Measurements from ENCODE around the gene OR1M1. TPM values are rescaled to one million over a fixed set of nuclear protein-coding genes. Genes with fewer than 3 reads are reported as not detected.
A peak's percentile ranks its signal among the peaks of the same experiment; 100 is the strongest.
"Not testable (repeated sequence)": the region's sequence is repeated elsewhere in the genome, so short reads cannot be mapped to it uniquely, and the experiment has no call there.

Gene OR1M1
- total and polyA plus RNA-seq, 8 donors = not detected

DNA sequence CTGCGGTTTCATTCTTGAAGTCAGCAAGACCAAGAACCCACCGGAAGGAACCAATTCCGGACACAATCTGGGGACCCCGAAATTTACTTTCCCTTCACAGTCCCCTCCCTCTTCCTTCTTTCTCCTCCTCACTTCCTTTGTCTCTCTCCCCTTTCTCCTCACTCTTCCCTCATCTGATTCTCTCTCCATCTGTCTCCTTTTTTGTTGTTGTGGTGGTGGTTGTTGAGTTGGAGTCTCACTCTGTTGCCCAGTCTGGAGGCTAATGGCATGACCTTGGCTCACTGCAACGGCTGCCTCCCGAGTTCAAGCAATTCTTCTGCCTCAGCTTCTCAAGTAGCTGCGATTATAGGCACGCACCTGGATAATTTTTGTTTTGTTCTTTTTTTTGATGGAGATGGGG, 32.7 kb upstream of the OR1M1 start:
- no peak for ATAC-seq
- Histone ChIP-seq H3K9me3 (no peaks in the 10 kb centered on the region), H3K27me3 (peaks cover 0 to 3% (median 0%) of the 10 kb centered on the region in 4 donors), H3K4me1 (no peaks in the 10 kb centered on the region), H3K27ac (peak overlapping the region in 1 of 4 donors; percentile 80), H3K36me3 (no peaks in the 10 kb centered on the region), H3K4me3 (no peak overlapping the region)
- TF ChIP-seq, protein P1, sequence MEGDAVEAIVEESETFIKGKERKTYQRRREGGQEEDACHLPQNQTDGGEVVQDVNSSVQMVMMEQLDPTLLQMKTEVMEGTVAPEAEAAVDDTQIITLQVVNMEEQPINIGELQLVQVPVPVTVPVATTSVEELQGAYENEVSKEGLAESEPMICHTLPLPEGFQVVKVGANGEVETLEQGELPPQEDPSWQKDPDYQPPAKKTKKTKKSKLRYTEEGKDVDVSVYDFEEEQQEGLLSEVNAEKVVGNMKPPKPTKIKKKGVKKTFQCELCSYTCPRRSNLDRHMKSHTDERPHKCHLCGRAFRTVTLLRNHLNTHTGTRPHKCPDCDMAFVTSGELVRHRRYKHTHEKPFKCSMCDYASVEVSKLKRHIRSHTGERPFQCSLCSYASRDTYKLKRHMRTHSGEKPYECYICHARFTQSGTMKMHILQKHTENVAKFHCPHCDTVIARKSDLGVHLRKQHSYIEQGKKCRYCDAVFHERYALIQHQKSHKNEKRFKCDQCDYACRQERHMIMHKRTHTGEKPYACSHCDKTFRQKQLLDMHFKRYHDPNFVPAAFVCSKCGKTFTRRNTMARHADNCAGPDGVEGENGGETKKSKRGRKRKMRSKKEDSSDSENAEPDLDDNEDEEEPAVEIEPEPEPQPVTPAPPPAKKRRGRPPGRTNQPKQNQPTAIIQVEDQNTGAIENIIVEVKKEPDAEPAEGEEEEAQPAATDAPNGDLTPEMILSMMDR (IDR thresholded peaks at IDR 0.05) = no peak
- intact Hi-C loops (cut with DNase I) = no loop called here
- no peak for FAIRE-seq
- WGBS, 2 donors = 60 to 72% methylated on average over 8 of the region's 8 CpGs
- no peak for DNase-seq

- intact Hi-C loops (cut with DNase I) = no loop called here
- DNase-seq (no peak), FAIRE-seq (no peak), ATAC-seq (peak in 2 of 4 donors; percentile 35 to 44)
- Histone ChIP-seq H3K27ac (peak overlapping the region in 3 of 4 donors; percentile 33 to 80 (median 73)), H3K4me1 (no peaks in the 10 kb centered on the region), H3K36me3 (no peaks in the 10 kb centered on the region), H3K27me3 (peaks cover 0 to 3% (median 0%) of the 10 kb centered on the region in 4 donors), H3K9me3 (no peaks in the 10 kb centered on the region), H3K4me3 (no peak overlapping the region)
- 32 to 35% methylated on average over 8 of the region's 8 CpGs for WGBS, 2 donors
- TF ChIP-seq, protein P1 (IDR thresholded peaks at IDR 0.05) = no peak
Measured at GRCh38 chr19:9054765-9055164, 32.1 kb upstream of the OR1M1 start.

DNA sequence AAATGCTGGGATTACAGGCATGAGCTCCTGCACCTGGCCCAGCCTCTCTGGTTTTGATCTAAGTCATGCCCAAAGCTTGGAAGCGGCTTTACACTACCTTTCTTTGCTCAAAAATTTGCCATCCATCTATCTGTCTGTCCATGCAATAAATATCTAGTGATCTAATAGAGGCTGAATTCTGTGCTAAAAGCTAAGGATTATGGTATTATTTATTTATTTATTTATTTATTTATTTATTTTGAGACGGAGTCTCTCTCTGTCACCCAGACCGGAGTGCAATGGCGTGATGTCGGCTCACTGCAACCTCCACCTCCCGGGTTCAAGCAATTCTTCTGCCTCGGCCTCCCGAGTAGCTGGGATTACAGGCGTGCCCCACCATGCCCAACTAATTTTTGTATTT, 30.7 kb upstream of the OR1M1 start:
- ATAC-seq; FAIRE-seq; DNase-seq; H3K4me3 ChIP-seq; intact Hi-C loops (cut with DNase I); H3K36me3 ChIP-seq; H3K27me3 ChIP-seq; H3K4me1 ChIP-seq; H3K9me3 ChIP-seq: not testable (repeated sequence)
- H3K27ac ChIP-seq = peak overlapping the region in 2 of 4 donors; percentile 73 to 80
- 78 to 89% methylated on average over 9 of the region's 9 CpGs for WGBS, 2 donors

- FAIRE-seq (no peak), DNase-seq (no peak), ATAC-seq (no peak)
- H3K4me3 ChIP-seq = no peak overlapping the region
- H3K27ac ChIP-seq = peak overlapping the region in 1 of 4 donors; percentile 77
- 70 to 71% methylated on average over 4 of the region's 4 CpGs for WGBS, 2 donors
- no peaks in the 10 kb centered on the region for H3K4me1 ChIP-seq
- intact Hi-C loops (cut with DNase I) = no loop called here
- no peaks in the 10 kb centered on the region for H3K36me3 ChIP-seq
- TF ChIP-seq, protein P1 (IDR thresholded peaks at IDR 0.05) = no peak
- H3K27me3 ChIP-seq = peaks cover 0 to 3% (median 0%) of the 10 kb centered on the region in 4 donors
- no peaks in the 10 kb centered on the region for H3K9me3 ChIP-seq
Measured at GRCh38 chr19:9057505-9058258, 29.2 kb upstream of the OR1M1 start.

DNA sequence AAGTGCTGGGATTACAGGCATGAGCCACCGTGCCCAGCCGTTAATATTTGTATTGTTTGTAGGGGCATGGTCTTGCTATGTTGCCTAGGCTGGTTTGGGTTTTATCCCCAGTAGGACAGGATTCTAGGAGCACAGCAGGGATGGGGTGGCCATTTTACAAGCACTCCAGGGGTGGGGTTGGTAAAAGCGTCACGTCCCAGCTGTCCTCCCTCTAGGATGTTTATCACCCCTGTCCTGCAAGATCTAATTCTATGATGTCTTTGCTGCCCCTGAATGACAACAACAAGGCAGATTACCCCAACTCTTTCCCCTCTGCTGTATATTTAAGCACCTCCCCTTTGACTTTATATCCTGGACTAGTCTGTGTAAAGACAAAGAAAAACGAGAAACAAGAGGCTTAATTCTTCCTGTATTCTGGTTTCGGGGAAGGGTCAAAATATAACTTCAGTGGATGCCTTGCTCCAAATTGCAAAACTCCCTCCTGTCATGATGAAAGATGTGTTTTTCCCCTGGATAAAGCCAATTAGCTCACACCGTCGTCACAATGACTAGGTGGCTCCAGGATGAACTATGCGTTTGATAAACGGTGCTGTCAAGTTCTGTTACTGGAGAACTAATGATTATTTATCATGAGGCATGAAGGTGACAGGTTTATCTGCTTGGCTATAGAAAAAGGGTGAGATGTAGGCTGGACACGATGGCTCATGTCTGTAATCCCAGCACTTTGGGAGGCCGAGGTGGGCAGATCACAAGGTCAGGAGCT, 27.8 kb upstream of the OR1M1 start:
- intact Hi-C loops (cut with DNase I) = no loop called here
- FAIRE-seq (no peak), ATAC-seq (peak; percentile 35 to 77 (median 70)), DNase-seq (peak in 2 of 6 donors; percentile 16 to 32)
- H3K4me3 ChIP-seq = no peak overlapping the region
- no peaks in the 10 kb centered on the region for H3K4me1 ChIP-seq
- H3K27me3 ChIP-seq = peaks cover 0 to 3% (median 0%) of the 10 kb centered on the region in 4 donors
- WGBS, 2 donors = 13 to 14% methylated on average over 12 of the region's 12 CpGs
- TF ChIP-seq, protein P1 (IDR thresholded peaks at IDR 0.05) = no peak
- H3K9me3 ChIP-seq = no peaks in the 10 kb centered on the region
- no peaks in the 10 kb centered on the region for H3K36me3 ChIP-seq
- peak overlapping the region; percentile 3 to 77 (median 52) for H3K27ac ChIP-seq

Data from pancreas (tissue), 10 donors.